GM12864 (cell line): ENCODE measurements around the gene EPHB2.

ENCODE experiments used
- DNase-seq: peaks from one replicate; pipeline ENCODE4 v3.0.0-alpha.2; 2011; ENCODE audit warnings: low read depth
- H3K4me3 ChIP-seq: 2 replicates; pipeline ENCODE4 v1.5.1; 2011; ENCODE audit warnings: mild to moderate bottlenecking, low read depth, low read length, control low read depth
- TF ChIP-seq, protein P1 (sequence below): IDR thresholded peaks from 2 replicates; pipeline ENCODE4 v1.5.1; 2011; ENCODE audit warnings: low read depth, mild to moderate bottlenecking, moderate library complexity, low read length, control low read depth, inconsistent platforms; ENCODE audit errors: missing control alignments

The EPHB2 gene

DNA sequence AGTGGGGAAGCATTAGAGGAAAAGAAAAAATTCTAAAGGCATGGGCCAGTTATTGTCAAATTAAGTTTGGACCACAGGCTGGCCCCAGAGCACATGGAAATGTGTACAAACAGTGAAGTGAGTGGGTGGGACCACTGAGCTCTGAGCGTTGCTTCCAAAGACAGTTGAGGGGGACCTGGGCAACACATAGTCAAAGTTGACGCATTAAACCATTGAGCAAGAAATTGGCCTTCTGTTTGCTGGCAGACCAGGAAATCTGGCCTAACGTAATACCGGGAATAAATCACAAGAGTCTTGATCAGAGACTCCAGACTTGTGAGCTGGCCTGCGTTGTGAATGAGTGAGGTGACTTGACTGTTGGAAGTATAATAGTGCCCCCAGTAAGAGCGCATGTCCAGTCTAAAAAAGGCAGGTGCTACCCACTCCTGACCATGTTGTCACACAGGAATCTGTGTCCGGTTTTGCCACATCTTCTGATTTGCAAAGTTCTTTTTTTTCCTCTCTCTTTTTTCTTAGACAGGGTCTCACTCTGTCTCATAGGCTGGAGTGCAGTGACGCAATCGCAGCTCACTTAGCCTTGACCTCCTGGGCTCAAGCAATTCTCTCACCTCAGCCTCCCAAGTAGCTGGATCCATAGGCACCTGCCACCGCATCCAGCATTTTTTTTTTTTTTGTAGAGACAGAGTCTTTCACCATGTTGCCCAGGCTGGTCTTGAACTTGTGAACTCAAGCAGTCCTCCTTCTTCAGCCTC, 10.7 kb downstream of the EPHB2 start:
- no peak overlapping the region for H3K4me3 ChIP-seq
- TF ChIP-seq, protein P1, sequence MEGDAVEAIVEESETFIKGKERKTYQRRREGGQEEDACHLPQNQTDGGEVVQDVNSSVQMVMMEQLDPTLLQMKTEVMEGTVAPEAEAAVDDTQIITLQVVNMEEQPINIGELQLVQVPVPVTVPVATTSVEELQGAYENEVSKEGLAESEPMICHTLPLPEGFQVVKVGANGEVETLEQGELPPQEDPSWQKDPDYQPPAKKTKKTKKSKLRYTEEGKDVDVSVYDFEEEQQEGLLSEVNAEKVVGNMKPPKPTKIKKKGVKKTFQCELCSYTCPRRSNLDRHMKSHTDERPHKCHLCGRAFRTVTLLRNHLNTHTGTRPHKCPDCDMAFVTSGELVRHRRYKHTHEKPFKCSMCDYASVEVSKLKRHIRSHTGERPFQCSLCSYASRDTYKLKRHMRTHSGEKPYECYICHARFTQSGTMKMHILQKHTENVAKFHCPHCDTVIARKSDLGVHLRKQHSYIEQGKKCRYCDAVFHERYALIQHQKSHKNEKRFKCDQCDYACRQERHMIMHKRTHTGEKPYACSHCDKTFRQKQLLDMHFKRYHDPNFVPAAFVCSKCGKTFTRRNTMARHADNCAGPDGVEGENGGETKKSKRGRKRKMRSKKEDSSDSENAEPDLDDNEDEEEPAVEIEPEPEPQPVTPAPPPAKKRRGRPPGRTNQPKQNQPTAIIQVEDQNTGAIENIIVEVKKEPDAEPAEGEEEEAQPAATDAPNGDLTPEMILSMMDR = no peak
- DNase-seq = no peak

DNA sequence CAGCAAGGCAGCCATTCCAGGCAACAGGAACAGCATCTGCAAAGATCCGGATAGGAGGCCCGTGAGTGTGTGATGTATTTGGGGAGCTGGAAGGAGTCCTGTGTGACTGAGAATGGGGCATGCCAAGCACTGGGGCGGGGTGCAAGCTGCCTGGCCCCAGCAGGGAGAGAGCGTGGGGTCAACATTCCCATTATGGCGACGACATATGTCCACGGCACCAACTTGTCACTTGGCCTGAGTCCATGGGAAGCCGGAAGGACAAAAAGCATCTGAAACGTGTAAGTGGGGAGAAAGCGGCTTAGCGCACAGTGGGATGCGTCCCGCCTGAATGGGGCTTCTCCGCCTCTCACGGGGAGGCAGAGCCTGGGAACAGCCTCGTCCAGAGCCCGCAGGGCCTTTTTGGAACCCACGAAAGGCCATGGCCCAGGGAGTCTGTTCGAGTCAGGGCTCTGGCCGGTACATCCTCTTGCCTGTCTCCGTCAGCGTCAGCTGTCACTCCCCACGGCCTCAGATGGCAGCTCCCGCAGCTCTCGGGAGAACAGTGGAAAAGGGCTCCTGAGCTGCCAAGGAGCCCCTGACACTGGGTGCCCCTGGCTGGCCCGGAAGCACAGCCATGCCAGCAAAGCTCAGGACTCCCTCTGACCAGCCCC, 12.4 kb downstream of the EPHB2 start:
- H3K4me3 ChIP-seq = no peak overlapping the region
- no peak for DNase-seq
- TF ChIP-seq, protein P1 = no peak

DNA sequence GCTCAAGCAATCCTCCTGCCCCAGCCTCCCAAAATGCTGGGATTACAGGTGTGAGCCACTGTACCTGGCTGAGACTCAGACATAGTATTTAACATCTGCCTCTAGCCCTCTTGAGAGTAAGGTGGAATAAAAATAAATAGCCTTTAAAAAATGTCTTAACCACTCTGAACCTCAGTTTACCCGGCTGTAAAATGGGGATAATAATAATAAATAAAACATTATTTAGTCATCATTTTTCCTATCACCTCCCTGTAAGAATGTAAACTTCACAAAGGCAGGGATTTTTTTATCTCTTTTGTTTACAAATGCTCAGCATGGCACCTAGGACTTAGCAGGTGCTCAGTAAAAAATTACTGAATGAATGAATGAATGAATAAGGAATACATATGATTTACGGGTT, 17.2 kb downstream of the EPHB2 start:
- no peak for DNase-seq
- TF ChIP-seq, protein P1 = no peak
- H3K4me3 ChIP-seq = no peak overlapping the region

DNA sequence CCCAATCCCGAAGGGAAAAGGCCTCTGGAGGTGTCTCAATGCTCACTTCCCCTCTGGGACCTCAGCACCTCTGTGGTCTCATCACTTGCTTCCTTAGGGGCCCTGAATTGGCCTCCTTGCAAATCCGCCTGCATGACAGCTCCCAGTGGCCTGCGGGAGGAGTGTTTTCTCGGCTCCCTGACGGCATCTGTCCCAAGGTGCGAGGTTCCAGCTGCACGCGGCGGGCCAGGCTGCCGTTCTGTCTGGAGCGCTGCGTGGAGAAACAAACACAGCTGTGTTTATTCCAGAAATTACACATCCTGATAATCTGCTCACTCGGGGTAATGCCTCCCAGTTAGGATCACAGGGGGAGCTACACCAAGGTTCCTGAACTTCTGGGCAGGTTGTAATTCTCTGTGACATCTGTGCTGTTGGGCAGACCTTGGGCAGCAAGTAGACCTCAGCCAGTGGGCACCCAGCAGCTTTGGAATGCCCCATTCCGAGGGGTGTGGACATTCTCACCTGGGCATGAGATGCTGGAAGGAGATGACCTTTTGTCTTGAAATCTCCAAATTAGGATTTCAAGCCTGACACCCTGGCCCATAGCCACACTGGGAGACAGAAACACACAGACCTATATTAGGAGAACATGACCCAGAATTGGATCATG, 18.2 kb downstream of the EPHB2 start:
- no peak for DNase-seq
- TF ChIP-seq, protein P1 = no peak
- no peak overlapping the region for H3K4me3 ChIP-seq

DNA sequence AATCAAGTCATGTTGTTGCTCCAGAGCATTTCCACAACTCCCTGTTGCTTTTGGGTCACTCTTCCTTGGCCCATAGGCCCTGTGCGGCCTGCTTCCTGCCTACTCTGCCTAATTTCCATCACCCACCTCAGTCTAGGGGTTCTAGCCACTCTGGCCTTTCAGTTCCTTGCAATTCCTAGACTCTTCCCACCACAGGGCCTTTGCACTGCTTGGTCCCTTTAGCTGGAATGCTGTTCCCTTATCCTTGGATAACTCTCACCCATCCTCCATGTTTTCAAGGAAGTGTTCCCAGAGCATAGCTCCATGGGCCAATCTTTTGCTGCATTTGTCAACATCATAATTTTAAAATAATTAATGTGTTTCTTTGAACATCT, 18.7 kb downstream of the EPHB2 start:
- DNase-seq = no peak
- TF ChIP-seq, protein P1 = no peak
- no peak overlapping the region for H3K4me3 ChIP-seq

DNA sequence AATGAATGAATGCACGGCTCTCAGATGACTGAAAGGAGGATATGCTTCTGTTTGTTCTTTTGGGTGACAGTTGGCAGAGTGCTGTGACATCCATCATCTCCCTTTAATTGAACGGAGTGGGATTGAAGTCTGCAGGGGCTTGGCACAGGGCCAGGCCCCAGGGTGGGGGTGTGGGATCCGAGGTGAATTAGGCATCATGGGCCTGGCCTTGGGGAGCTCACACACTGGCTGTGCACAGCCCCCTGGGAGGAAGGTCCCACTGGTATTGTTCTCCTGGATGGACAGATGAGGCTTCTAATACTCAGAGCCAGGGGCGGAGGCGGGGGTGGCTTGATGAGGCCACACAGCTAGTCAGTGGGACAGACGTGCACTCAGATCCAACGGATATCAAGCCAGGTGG, 19.3 kb downstream of the EPHB2 start:
- no peak overlapping the region for H3K4me3 ChIP-seq
- TF ChIP-seq, protein P1 = no peak
- DNase-seq = no peak
